MM.1S (cell line): ENCODE results near the gene ST3GAL3.

Experiments
- EZH2 ChIP-seq: fragments of 300-600 bp; sonication (generic); optimal IDR thresholded peaks from 2 replicates; pipeline ENCODE3; 2017; ENCODE audit warnings: low read depth, mild to moderate bottlenecking, antibody characterized with exemption, low read length, mixed read lengths
- TF ChIP-seq, protein P1 (sequence below): fragments of 300-600 bp; sonication (generic); IDR thresholded peaks from 2 replicates; pipeline ENCODE4 v1.5.1; 2016; ENCODE audit warnings: antibody characterized with exemption, low read length, mixed read lengths

DNA sequence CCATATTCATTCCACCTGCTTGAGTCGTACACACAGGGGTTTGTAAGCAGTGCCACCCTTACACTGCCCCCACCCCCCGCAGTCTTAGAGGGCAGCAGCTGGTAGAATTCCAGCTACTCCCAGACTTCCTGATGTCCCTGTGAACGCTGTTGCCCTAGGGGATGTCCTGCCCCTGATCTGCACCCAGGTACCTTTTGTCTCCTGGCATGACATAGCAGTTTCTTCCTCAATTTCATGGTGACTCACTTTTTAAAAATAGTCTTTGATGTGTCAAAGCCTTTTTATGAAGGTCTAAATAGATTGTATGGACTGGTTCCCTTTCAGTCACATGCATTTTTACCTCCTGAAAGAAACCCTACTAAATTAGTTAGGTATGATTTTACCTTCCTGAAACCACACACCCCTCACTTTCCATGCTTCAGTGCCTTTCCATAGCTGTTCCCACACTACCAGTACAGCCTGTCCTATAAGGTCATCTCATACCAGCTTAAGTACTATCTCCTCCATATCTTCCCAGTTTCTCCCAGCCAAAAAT, 76.4 kb downstream of the ST3GAL3 start:
- TF ChIP-seq, protein P1, sequence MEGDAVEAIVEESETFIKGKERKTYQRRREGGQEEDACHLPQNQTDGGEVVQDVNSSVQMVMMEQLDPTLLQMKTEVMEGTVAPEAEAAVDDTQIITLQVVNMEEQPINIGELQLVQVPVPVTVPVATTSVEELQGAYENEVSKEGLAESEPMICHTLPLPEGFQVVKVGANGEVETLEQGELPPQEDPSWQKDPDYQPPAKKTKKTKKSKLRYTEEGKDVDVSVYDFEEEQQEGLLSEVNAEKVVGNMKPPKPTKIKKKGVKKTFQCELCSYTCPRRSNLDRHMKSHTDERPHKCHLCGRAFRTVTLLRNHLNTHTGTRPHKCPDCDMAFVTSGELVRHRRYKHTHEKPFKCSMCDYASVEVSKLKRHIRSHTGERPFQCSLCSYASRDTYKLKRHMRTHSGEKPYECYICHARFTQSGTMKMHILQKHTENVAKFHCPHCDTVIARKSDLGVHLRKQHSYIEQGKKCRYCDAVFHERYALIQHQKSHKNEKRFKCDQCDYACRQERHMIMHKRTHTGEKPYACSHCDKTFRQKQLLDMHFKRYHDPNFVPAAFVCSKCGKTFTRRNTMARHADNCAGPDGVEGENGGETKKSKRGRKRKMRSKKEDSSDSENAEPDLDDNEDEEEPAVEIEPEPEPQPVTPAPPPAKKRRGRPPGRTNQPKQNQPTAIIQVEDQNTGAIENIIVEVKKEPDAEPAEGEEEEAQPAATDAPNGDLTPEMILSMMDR, result no peak
- TF ChIP-seq EZH2, result no peak
